ENCODE data around the gene SMARCB1.

SMARCB1 gene

DNA sequence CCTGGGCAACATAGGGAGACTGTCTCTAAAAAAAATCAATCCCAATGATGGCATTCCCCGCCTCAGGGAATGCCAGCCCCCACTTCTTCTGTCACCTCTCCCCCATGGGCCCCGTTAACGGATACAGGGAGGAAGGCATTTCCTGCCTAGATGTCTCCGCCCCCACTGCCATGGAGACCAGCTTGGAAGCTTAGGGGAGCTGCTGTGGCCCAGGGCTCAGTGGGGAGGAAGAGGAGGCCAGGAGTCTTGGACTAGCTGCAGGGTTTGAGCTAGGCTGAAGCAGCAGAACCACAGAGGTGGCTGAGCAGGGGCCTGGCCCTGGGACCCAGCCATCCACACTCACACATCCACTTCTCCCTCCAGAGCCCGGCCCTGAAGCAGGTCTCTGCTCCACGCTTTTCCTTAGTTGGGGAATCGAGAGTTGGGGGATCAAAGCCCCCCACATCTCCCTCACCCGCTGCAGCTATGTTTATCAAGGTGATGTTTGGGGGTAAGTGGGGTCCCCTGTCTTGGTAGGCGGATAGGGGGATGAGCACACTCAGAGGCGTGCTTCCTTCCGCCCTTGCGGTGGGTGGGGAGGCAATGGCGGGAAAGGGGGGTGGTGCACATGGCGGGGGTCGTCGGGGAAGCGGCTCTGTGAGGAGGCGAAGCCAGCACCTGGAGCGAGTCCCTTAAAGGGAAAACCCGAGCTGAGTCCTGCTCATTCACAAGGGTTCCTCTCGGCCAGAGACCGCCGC lies 23.8 kb upstream of the SMARCB1 start, which contains the start of gene C22orf15:
TSS of gene C22orf15 (plus strand) at position 149 of the 737 bp plus-strand sequence. CDS start at position 466, 317 bp downstream.
- DNase-seq (ENCODE audit: low spot score), result no peak

DNA sequence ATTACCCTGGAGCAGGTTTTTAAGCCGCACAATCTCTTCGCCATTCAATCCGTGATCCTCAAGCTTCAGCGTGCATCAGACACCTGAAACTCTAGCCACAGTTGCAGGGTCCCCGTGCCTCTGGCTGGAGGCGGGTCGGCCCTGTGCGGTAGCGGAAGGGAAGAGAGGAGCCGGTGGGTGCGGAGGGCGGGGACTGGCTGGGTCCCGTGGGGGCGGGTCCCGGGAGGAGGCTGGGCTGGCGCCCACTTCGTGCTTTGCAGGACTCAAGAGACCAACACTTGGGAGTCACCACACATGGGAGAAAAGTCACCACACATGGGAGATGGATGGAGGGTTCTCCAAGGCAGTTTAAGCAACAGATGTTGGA lies 23.2 kb upstream of the SMARCB1 start:
- DNase-seq (ENCODE audit: low spot score), result no peak

DNA sequence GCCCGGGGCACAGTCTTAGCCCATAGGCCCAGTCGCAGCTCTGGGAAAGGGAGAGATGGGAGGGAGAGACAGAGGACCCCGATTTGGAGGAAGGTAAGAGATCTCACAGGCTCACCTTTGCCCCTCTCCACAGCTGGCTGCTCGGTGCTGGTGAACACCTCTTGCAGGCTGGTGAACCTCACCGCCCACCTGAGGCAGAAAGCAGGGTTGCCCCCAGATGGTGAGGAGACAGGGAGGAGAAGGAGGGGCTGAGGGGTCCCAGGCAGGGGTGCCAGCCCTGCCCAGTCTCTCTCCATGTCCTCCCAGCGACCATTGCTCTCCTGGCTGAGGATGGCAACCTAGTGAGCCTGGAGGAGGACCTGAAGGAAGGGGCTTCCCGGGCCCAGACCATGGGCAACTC lies 22.8 kb upstream of the SMARCB1 start:
- DNase-seq (ENCODE audit: low spot score), result no peak

DNA sequence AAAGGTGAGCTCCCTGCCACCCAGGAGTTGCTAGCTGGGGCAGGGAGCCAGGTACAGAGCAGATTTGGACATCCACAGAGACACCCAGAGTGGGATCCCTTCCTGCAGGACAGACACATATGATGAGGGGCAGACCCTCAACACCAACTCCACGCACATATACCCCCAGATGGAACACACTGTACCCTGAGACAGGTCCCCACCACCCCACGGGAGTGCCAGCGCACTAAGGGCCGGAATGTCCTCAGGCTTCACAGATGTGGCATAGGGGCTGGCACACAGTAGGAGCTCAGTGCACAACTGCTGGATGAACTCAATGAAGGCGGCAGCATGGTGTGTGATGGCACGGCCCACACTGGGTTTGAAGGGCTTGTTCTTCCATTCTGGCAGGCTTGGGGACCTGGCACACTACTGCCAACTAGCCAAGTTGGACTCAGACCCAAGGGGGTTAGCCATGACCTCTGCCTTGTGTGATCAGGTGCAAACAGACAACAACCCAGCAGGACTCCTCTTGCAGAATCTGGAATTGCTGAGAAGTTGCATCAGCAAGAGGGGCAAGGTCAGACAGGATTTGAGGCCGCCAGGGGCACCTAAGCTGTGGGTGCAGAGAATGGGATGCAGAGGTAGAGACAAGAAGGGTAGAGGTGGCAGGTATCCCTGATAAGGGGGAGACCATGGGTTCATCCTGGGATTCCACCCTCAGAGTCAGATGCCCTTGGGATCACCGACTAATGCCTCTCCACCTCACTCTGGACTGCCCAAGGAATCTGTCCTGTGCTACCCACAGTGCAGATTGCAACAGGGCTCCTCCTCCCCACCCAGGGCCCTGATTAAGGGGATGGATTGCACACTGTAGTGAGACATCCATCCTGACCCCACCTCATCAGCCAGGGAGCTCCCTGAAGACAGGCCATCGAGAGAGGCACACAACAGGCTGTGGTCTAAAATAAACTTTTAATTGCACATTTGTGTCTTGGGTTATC lies 21.6 kb upstream of the SMARCB1 start:
- no peak for DNase-seq (ENCODE audit: low spot score)

- no peak for DNase-seq (ENCODE audit: low spot score)
Observed at GRCh38 chr22:23767303-23767672, 19.5 kb upstream of the SMARCB1 start.

- DNase-seq (ENCODE audit: low spot score), result peak; percentile 87
Observed at GRCh38 chr22:23767673-23768548, 18.9 kb upstream of the SMARCB1 start, which contains the start of gene CHCHD10. Gene CHCHD10, minus strand, starts transcription at chr22:23767972. Its CDS starts 98 bp downstream, at chr22:23767874.

- DNase-seq (ENCODE audit: low spot score), result no peak
Observed at GRCh38 chr22:23769321-23769965, 17.3 kb upstream of the SMARCB1 start.

- DNase-seq (ENCODE audit: low spot score), result no peak
Observed at GRCh38 chr22:23772315-23772648, 14.5 kb upstream of the SMARCB1 start.

DNA sequence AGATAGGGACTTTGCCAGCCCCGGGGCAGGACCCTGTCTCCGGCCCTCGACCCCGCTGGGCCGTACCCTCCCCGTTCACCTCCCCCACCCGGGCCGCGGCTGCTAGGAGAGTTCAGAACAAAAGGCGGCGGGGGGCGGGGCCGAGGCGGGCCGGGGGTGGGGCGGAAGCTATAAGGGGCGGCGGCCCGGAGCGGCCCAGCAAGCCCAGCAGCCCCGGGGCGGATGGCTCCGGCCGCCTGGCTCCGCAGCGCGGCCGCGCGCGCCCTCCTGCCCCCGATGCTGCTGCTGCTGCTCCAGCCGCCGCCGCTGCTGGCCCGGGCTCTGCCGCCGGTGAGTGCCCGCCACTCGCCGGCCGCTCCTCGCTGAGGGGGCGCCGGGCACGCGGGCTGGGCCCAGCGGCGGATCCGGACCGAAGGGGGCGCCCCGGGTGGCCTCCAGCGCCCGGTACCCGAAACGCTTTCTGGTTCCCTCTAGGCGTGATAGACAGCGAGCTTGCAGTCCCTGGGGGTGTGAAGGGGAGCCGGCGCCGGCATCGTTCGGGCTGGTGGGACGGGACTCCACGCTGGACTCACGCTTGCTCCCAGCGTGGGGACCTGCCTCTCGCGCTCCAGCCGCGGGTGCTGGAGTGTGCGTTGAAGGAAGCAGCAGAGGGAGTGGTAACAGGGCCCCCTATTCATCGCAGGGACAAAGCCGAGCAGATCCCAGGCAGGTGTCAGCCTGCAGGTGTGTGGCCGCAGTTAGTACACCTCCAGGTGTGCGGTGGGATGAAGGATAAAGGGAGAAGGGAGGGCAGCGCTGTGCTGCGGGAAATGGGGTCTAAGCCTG lies 13.9 kb upstream of the SMARCB1 start, which contains the start of gene MMP11:
TSS of gene MMP11 (plus strand) at position 201 of the 825 bp plus-strand sequence. CDS start at position 223, 22 bp downstream.
- DNase-seq (ENCODE audit: low spot score), result no peak

- no peak for DNase-seq (ENCODE audit: low spot score)
Observed at GRCh38 chr22:23773483-23774113, 13.2 kb upstream of the SMARCB1 start.

GRCh38 chr22:23774114-23774921 lies 12.4 kb upstream of the SMARCB1 start:
- DNase-seq (ENCODE audit: low spot score), result no peak

- no peak for DNase-seq (ENCODE audit: low spot score)
Observed at GRCh38 chr22:23774922-23775436, 11.8 kb upstream of the SMARCB1 start.

DNA sequence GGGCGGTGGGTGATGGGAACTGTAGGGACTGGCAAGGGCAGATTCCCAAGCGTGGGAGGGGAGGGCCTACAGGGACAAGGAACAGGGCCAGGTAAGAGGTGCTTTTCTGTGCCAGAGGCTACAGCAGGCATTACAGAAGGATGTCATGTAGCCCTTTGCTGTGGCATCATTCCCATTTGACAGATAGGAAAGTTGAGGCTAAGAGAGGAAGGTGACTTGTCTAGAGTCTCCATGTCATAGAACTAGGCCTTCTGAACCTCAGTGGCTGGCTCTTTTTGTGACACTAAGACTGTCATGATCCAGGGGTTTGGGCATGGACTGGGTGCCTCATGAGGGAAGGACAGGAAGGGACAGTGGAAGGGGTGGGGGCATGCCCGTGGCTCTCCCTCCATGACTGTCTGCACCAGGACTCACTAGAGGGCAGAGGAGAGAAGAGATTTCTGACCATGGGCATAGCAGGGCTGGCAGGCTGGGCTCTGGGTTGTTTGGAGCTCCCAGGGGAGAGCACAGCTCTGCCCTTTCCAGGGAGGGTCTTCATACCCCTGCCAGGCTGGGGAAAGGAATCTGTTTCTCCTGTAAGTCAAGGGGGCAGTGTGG lies 10.9 kb upstream of the SMARCB1 start:
- DNase-seq (ENCODE audit: low spot score), result no peak

GRCh38 chr22:23777776-23778576 lies 8.8 kb upstream of the SMARCB1 start:
- no peak for DNase-seq (ENCODE audit: low spot score)

GRCh38 chr22:23778577-23778900 lies 8.2 kb upstream of the SMARCB1 start:
- DNase-seq (ENCODE audit: low spot score), result no peak

- DNase-seq (ENCODE audit: low spot score), result no peak
Observed at GRCh38 chr22:23779083-23779482, 7.7 kb upstream of the SMARCB1 start.

GRCh38 chr22:23779731-23780130 lies 7.0 kb upstream of the SMARCB1 start:
- DNase-seq (ENCODE audit: low spot score), result no peak
